ENCODE results near the gene HCFC2. TPM values are rescaled to one million over a fixed set of nuclear protein-coding genes. Genes with fewer than 3 reads are reported as not detected.
"Not testable (repeated sequence)": the region's sequence is repeated elsewhere in the genome, so short reads cannot be mapped to it uniquely, and the experiment has no call there.

The HCFC2 gene
- total RNA-seq, 1 experiment from 2014 or later = 10.3 TPM

DNA sequence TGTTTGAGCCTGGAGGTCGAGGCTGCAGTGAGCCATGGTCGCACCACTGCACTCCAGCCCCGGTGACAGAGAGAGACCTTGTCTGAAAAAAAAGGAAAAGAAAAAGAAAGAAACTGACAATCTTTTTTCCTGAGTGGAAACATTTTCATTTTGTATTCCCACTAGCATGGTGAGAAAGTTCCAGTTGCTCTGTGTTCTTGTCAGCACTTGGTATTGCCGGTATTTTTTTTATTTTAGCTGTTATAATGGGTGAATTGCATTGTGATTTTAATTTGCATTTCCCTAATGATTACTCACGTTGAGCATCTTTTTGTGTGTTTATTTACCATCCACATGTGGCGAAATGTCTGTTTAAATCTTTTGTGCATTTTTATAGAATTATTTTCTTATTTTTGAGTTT lies 40.0 kb upstream of the HCFC2 start:
- Mint-ChIP-seq H3K36me3 (ENCODE audit: insufficient read depth, unreplicated experiment) (no peaks in the 10 kb centered on the region), H3K27me3 (ENCODE audit: insufficient read depth, unreplicated experiment) (peaks cover 20% of the 10 kb centered on the region), H3K4me1 (ENCODE audit: insufficient read depth, unreplicated experiment) (no peaks in the 10 kb centered on the region), H3K27ac (ENCODE audit: low read depth, unreplicated experiment) (no peak overlapping the region), H3K9me3 (ENCODE audit: unreplicated experiment) (no peaks in the 10 kb centered on the region), H3K4me3 (ENCODE audit: unreplicated experiment) (no peak overlapping the region)
- no TSS peak for BruUV-seq (replicated peaks)
- ChIA-PET POLR2A (interaction anchor here (1.2 kb wide), 1 partner anchor 13 kb away, joined by 3 read pairs; no protein-coding TSS in a partner anchor), CTCF (interaction anchor here (0.6 kb wide), 1 partner anchor 1035 kb away, joined by 4 read pairs; no protein-coding TSS in a partner anchor)
- no peak for DNase-seq (ENCODE audit: unreplicated experiment)
- TF ChIP-seq, protein P1, sequence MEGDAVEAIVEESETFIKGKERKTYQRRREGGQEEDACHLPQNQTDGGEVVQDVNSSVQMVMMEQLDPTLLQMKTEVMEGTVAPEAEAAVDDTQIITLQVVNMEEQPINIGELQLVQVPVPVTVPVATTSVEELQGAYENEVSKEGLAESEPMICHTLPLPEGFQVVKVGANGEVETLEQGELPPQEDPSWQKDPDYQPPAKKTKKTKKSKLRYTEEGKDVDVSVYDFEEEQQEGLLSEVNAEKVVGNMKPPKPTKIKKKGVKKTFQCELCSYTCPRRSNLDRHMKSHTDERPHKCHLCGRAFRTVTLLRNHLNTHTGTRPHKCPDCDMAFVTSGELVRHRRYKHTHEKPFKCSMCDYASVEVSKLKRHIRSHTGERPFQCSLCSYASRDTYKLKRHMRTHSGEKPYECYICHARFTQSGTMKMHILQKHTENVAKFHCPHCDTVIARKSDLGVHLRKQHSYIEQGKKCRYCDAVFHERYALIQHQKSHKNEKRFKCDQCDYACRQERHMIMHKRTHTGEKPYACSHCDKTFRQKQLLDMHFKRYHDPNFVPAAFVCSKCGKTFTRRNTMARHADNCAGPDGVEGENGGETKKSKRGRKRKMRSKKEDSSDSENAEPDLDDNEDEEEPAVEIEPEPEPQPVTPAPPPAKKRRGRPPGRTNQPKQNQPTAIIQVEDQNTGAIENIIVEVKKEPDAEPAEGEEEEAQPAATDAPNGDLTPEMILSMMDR (IDR thresholded peaks at IDR 0.05; ENCODE audit: unreplicated experiment) = no peak
- intact Hi-C loops (cut with micrococcal nuclease) = no loop called here

DNA sequence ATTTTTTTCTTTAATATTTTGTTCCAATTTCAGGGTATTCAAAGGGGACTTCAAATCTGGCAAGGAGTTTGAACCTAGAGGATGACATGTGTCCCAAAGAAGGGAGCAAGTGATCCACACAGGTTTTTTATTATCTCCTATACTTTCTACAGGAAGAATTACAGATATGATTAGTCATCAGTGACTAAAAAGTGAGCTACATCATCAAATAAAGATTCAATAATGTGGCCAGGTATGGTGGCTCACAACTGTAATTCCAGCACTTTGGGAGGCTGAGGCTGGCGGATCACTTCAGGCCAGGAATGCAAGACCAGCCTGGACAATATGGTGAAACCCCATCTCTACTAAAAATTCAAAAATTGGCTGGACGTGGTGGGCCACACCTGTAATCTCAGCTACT lies 38.6 kb upstream of the HCFC2 start:
- BruUV-seq (replicated peaks) = no TSS peak
- intact Hi-C loops (cut with micrococcal nuclease) = no loop called here
- DNase-seq (ENCODE audit: unreplicated experiment) = no peak
- no peak overlapping the region for H3K27ac Mint-ChIP-seq (ENCODE audit: low read depth, unreplicated experiment)
- peaks cover 11% of the 10 kb centered on the region for H3K27me3 Mint-ChIP-seq (ENCODE audit: insufficient read depth, unreplicated experiment)
- CTCF ChIA-PET = interaction anchor here (0.7 kb wide), 1 partner anchor 143 kb away, joined by 3 read pairs; no protein-coding TSS in a partner anchor
- H3K36me3 Mint-ChIP-seq (ENCODE audit: insufficient read depth, unreplicated experiment) = no peaks in the 10 kb centered on the region
- TF ChIP-seq, protein P1 (IDR thresholded peaks at IDR 0.05; ENCODE audit: unreplicated experiment) = no peak
- H3K4me3 Mint-ChIP-seq (ENCODE audit: unreplicated experiment) = no peak overlapping the region
- H3K9me3 Mint-ChIP-seq (ENCODE audit: unreplicated experiment) = no peaks in the 10 kb centered on the region
- H3K4me1 Mint-ChIP-seq (ENCODE audit: insufficient read depth, unreplicated experiment) = no peaks in the 10 kb centered on the region
- POLR2A ChIA-PET = no interaction called here

DNA sequence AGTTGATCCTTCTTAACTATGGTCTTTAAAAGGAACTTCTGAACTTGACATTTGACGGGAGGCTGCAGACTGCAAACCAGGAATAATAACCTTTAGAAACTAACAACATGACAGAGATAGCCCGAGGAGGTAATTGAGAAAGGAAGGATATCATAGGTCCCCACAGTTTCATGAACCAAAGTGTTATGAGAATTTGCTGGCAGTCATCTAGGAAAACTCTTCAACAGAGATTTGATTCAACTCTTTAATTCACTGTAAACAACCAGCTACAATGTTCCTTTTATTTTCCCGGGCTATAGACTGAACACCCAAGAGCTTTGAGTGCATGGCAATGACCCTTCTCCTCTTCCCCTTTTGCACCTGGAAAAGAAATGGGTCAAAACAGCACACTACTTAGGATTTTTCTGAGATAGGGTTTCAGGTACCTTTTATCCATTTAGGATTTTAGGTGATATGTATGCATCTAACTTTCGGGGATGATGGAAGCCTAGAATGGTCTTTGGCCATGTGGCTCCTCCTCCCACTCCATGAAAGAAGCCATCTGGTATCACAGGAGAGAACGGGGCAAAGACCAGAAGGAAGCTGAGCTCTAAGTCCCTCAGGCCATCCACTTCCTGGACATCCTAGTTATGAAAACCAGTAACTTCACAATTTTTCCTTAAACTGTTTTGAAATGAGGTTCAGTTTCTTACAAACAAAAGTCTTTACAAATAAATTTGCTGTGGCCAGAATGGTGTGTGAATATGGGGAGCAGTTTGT lies 37.3 kb upstream of the HCFC2 start:
- H3K9me3 Mint-ChIP-seq (ENCODE audit: unreplicated experiment) = no peaks in the 10 kb centered on the region
- no peaks in the 10 kb centered on the region for H3K4me1 Mint-ChIP-seq (ENCODE audit: insufficient read depth, unreplicated experiment)
- intact Hi-C loops (cut with micrococcal nuclease) = no loop called here
- ChIA-PET POLR2A (interaction anchor here (1.3 kb wide), 1 partner anchor 20 kb away, joined by 3 read pairs; no protein-coding TSS in a partner anchor), CTCF (interaction anchor here (0.5 kb wide), 1 partner anchor 84 kb away, joined by 3 read pairs; no protein-coding TSS in a partner anchor)
- H3K36me3 Mint-ChIP-seq (ENCODE audit: insufficient read depth, unreplicated experiment) = no peaks in the 10 kb centered on the region
- no peak for DNase-seq (ENCODE audit: unreplicated experiment)
- no peak overlapping the region for H3K4me3 Mint-ChIP-seq (ENCODE audit: unreplicated experiment)
- TF ChIP-seq, protein P1 (IDR thresholded peaks at IDR 0.05; ENCODE audit: unreplicated experiment) = no peak
- H3K27me3 Mint-ChIP-seq (ENCODE audit: insufficient read depth, unreplicated experiment) = no peaks in the 10 kb centered on the region
- BruUV-seq (replicated peaks) = no TSS peak
- no peak overlapping the region for H3K27ac Mint-ChIP-seq (ENCODE audit: low read depth, unreplicated experiment)

GRCh38 chr12:104030596-104030995 lies 33.7 kb upstream of the HCFC2 start:
- H3K4me1 Mint-ChIP-seq (ENCODE audit: insufficient read depth, unreplicated experiment); H3K9me3 Mint-ChIP-seq (ENCODE audit: unreplicated experiment); H3K27ac Mint-ChIP-seq (ENCODE audit: low read depth, unreplicated experiment); H3K27me3 Mint-ChIP-seq (ENCODE audit: insufficient read depth, unreplicated experiment); DNase-seq (ENCODE audit: unreplicated experiment); H3K36me3 Mint-ChIP-seq (ENCODE audit: insufficient read depth, unreplicated experiment); POLR2A ChIA-PET; H3K4me3 Mint-ChIP-seq (ENCODE audit: unreplicated experiment); BruUV-seq (replicated peaks); intact Hi-C loops (cut with micrococcal nuclease); CTCF ChIA-PET: not testable (repeated sequence)

GRCh38 chr12:104036143-104036542 lies 28.2 kb upstream of the HCFC2 start:
- H3K27me3 Mint-ChIP-seq (ENCODE audit: insufficient read depth, unreplicated experiment) = peaks cover 29% of the 10 kb centered on the region
- H3K27ac Mint-ChIP-seq (ENCODE audit: low read depth, unreplicated experiment); BruUV-seq (replicated peaks); H3K9me3 Mint-ChIP-seq (ENCODE audit: unreplicated experiment); H3K36me3 Mint-ChIP-seq (ENCODE audit: insufficient read depth, unreplicated experiment); H3K4me3 Mint-ChIP-seq (ENCODE audit: unreplicated experiment); intact Hi-C loops (cut with micrococcal nuclease); H3K4me1 Mint-ChIP-seq (ENCODE audit: insufficient read depth, unreplicated experiment); CTCF ChIA-PET; DNase-seq (ENCODE audit: unreplicated experiment): not testable (repeated sequence)
- POLR2A ChIA-PET = interaction anchor here (0.7 kb wide), 1 partner anchor 378 kb away, joined by 3 read pairs; no protein-coding TSS in a partner anchor

DNA sequence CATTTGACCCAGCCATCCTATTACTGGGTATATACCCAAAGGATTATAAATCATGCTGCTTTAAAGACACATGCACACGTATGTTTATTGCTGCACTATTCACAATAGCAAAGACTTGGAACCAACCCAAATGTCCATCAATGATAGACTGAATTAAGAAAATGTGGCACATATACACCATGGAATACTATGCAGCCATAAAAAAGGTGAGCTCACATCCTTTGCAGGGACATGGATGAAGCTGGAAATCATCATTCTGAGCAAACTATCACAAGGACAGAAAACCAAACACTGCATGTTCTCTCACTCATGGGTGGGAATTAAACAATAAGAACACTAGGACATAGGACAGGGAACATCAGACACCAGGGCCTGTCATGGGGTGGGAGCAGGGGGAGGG lies 24.6 kb upstream of the HCFC2 start:
- Mint-ChIP-seq H3K9me3 (ENCODE audit: unreplicated experiment) (peaks cover 10% of the 10 kb centered on the region), H3K27me3 (ENCODE audit: insufficient read depth, unreplicated experiment) (peaks cover 29% of the 10 kb centered on the region)
- intact Hi-C loops (cut with micrococcal nuclease); BruUV-seq (replicated peaks); H3K4me1 Mint-ChIP-seq (ENCODE audit: insufficient read depth, unreplicated experiment); H3K36me3 Mint-ChIP-seq (ENCODE audit: insufficient read depth, unreplicated experiment); DNase-seq (ENCODE audit: unreplicated experiment); H3K27ac Mint-ChIP-seq (ENCODE audit: low read depth, unreplicated experiment); H3K4me3 Mint-ChIP-seq (ENCODE audit: unreplicated experiment); CTCF ChIA-PET; POLR2A ChIA-PET: not testable (repeated sequence)

All from MCF 10A (cell line).